ENCODE measurements around the gene DNAJA4.

DNAJA4 gene

GRCh38 chr15:78264304-78265136 lies at the start of gene DNAJA4:
Gene DNAJA4 (plus strand): TSS chr15:78264562. CDS start chr15:78264764, 202 bp downstream.
- no peak for DNase-seq (ENCODE audit: low read depth)

GRCh38 chr15:78216276-78217104 lies 47.9 kb upstream of the DNAJA4 start:
- DNase-seq (ENCODE audit: low read depth), result peak; percentile 10

- DNase-seq (ENCODE audit: low read depth), result no peak
Measured at GRCh38 chr15:78220713-78221112, 43.6 kb upstream of the DNAJA4 start.

- DNase-seq (ENCODE audit: low read depth), result no peak
Measured at GRCh38 chr15:78222745-78223395, 41.5 kb upstream of the DNAJA4 start.

- DNase-seq (ENCODE audit: low read depth), result no peak
Measured at GRCh38 chr15:78223396-78224022, 40.9 kb upstream of the DNAJA4 start.

- no peak for DNase-seq (ENCODE audit: low read depth)
Measured at GRCh38 chr15:78224023-78224411, 40.3 kb upstream of the DNAJA4 start.

GRCh38 chr15:78225783-78226541 lies 38.4 kb upstream of the DNAJA4 start:
- DNase-seq (ENCODE audit: low read depth), result no peak

- no peak for DNase-seq (ENCODE audit: low read depth)
Measured at GRCh38 chr15:78228356-78228996, 35.9 kb upstream of the DNAJA4 start.

GRCh38 chr15:78229431-78230406 lies 34.6 kb upstream of the DNAJA4 start:
- no peak for DNase-seq (ENCODE audit: low read depth)

- DNase-seq (ENCODE audit: low read depth), result no peak
Measured at GRCh38 chr15:78232951-78233350, 31.4 kb upstream of the DNAJA4 start.

- no peak for DNase-seq (ENCODE audit: low read depth)
Measured at GRCh38 chr15:78233496-78233895, 30.9 kb upstream of the DNAJA4 start.

GRCh38 chr15:78234515-78235040 lies 29.8 kb upstream of the DNAJA4 start, which contains the start of gene ACSBG1:
Gene ACSBG1 (minus strand): TSS chr15:78234565. CDS start chr15:78234501, 64 bp downstream.
- no peak for DNase-seq (ENCODE audit: low read depth)

GRCh38 chr15:78236491-78236890 lies 27.9 kb upstream of the DNAJA4 start:
- DNase-seq (ENCODE audit: low read depth), result no peak

- no peak for DNase-seq (ENCODE audit: low read depth)
Measured at GRCh38 chr15:78237146-78237545, 27.2 kb upstream of the DNAJA4 start.

- DNase-seq (ENCODE audit: low read depth), result no peak
Measured at GRCh38 chr15:78239811-78240210, 24.6 kb upstream of the DNAJA4 start.

- peak; percentile 57 for DNase-seq (ENCODE audit: low read depth)
Measured at GRCh38 chr15:78241017-78241416, 23.3 kb upstream of the DNAJA4 start.

- no peak for DNase-seq (ENCODE audit: low read depth)
Measured at GRCh38 chr15:78242128-78242527, 22.2 kb upstream of the DNAJA4 start.

- DNase-seq (ENCODE audit: low read depth), result no peak
Measured at GRCh38 chr15:78243058-78243457, 21.3 kb upstream of the DNAJA4 start.

- no peak for DNase-seq (ENCODE audit: low read depth)
Measured at GRCh38 chr15:78243491-78243941, 20.8 kb upstream of the DNAJA4 start.
